SIG-M5 (cell line): ENCODE measurements around the gene KLF9.

Experiments used
- DNase-seq: peaks from one replicate; lab custom pipeline; 2025; lab: John Stamatoyannopoulos, UW

KLF9 gene

GRCh38 chr9:70413799-70414775, at the start of gene KLF9:
Gene KLF9, minus strand, starts transcription at chr9:70414657. Its CDS starts 1,294 bp downstream, at chr9:70413363.
- peak; percentile 89 for DNase-seq

DNA sequence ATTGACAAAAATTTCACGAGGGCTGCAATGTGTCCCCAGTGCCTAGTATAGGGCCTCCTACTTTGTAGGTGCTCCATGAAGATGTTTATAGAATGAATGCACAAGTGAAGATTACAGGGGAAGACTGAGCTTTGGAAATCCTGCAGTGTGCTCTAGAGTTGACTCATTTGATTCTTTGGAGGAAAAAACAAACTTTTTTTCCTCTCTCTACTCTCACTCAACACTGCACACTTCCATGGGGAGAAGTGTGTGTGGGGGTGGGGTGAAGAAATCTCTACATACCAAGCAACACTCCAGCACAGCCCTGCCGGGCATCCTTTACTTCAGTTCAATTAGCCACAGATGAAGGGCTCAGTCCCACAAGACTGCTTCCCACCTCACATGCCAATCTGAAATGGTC, 49.4 kb upstream of the KLF9 start:
- DNase-seq: no peak

DNA sequence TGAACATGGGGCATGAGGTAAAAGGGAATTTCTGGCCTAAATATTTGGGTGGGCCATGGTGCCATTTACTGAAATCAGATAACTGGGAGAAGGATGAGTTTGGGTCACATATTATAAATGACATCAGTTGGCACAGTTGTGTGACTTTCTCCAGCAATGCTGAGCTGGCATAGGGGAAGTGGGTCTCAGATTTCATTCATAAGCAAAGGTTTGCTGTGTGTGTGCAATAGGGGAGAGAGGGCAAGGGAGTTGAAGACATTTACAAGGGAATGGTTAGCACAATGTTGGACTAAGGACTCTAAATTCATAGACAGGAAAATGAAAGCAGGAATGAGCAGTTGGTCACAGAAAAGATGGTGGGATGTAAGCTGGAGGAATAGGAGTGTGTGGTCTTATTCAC, 47.8 kb upstream of the KLF9 start:
- DNase-seq: no peak

DNA sequence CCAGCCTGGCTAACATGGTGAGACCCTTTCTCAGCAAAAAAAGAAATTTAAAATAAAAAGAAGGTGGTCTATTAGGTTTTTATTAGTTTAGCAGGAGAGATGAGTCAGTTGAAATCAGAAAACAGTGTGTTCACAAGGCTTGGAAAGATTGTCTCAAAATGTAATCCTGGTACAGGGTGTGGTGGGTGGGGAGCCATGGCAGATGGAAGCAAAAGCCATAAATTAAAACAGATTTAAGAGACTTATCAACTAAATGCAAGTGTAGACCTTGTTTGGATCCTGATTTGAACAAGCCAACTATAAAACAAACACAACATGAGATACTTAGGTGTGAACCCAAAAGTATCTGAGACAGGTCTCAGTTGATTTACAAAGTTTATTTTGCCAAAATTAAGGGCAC, 42.8 kb upstream of the KLF9 start:
- no peak for DNase-seq

- no peak for DNase-seq
These were observed 41.7 kb upstream of the KLF9 start for GRCh38 chr9:70455993-70456704.

GRCh38 chr9:70452365-70452764, 37.9 kb upstream of the KLF9 start:
- DNase-seq: no peak

DNA sequence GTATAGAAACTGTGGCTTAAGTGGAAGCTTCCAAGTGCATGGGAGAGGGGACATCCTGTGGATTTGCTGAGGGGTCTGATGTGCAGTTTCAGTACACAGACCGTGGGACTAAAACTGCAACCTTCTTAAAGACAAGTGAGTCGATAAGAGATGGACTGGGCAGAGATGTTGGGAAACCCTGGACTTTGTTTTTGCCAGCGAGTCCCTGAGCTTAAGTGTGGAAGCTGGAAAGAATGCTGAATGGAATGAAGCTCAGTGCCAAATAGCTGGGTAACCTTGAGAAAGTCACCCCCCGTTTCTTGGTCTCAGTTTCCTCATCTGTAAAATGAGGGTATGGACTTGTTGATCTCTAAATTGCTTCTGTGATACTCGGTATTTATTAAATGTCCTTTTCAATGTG, 37.3 kb upstream of the KLF9 start:
- DNase-seq: no peak

- no peak for DNase-seq
These were observed 36.3 kb upstream of the KLF9 start for GRCh38 chr9:70450738-70451137.

GRCh38 chr9:70449461-70449860, 35.0 kb upstream of the KLF9 start:
- no peak for DNase-seq

DNA sequence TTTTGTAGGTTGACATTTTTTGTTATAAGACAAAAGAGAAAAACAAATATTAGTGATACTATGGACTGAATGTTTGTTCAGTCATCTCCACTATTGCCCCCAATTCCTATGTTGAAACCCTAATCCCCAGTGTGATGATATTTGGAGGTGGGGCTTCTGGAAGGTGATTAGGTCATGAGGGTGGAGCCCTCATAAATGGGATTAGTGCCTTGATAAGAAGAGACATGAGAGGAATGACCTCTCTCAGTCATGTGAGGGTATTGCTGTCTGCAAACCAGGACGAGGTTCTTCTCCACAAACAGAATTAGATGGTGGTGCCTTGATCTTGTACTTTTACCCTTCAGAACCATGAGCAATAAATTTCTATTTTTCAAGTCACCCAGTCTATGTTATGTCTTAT, 34.5 kb upstream of the KLF9 start:
- DNase-seq: no peak

DNA sequence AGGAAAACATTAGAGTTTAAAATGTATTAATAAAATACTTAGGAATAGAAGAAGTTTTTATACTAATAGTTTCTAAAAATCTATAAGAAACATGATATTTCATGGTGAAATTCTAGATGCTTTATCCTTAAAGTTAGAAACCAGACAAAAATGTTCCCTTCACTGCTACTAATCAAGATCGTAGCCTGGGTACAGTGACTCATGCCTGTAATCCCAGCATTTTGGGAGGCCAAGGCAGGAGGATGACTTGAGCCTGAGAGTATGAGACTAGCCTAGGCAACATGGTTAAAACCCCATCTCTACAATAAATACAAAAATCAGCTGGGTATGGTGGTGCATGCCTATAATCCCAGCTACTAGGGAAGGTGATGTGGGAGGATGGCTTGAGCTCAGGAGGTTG, 30.4 kb upstream of the KLF9 start:
- DNase-seq: no peak

- no peak for DNase-seq
These were observed 27.9 kb upstream of the KLF9 start for GRCh38 chr9:70442328-70442848.

GRCh38 chr9:70441622-70442021, 27.2 kb upstream of the KLF9 start:
- no peak for DNase-seq

DNA sequence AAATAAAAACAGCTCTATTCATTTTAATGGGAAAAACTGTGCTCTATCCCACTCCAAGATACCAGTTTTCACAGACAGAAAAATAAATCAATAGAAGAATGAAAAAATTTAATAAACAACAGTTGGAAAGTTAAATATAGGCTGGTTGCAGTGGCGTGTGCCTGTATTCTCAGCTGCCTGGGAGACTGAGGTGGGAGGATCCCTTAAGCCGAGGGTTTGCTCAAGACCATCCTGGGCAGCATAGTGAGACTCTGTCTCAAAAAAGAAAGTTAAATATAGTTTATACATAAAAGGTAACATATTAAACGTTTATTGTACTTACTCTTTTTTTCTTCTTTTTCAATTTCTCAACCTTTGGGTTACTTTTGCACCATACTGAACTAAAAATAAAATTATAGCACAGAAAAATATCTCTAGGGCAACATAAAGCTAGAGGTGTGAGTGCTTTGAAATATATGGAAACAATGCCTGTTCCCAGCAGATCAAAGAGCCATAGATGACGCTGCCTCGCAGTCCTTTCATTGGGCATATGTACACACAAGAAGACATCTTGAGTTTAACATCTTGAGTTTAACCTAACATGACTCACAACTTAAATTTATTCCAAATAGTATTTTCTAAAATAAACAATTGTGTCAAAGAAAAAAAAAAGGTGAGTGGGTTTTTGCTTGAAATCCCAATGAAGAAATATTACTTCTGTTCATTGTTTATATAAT, 25.7 kb upstream of the KLF9 start:
- no peak for DNase-seq

DNA sequence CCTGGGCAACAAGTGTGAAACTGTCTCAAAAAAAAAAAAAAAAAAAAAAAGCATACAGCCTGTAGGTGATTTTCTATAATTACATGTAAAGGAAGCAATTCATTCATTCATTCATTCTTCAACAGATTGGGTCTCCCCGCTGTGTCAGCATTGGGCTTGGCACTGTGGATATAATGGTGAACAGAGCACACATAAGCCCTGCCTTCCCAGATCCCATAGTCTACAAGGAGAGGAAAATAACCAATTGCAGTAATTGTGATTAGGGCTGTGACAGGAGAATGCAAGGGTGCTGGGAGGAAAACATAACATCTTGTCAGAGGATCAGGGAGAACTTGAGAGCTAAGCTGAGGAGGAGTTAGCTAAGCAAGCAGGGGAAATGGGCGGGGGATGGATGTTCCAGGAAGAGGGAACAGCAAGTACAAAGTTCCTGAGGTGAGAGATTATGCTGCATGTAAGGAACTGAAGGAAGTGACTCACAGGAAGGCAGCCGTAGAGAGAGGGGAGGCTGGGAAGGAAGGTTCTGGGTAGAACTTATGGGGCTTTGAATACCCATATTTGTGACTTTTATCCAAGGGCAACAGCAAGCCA, 24.0 kb upstream of the KLF9 start:
- DNase-seq: no peak

GRCh38 chr9:70435948-70436347, 21.5 kb upstream of the KLF9 start:
- DNase-seq: no peak

- no peak for DNase-seq
These were observed 15.4 kb upstream of the KLF9 start for GRCh38 chr9:70429899-70430298.

DNA sequence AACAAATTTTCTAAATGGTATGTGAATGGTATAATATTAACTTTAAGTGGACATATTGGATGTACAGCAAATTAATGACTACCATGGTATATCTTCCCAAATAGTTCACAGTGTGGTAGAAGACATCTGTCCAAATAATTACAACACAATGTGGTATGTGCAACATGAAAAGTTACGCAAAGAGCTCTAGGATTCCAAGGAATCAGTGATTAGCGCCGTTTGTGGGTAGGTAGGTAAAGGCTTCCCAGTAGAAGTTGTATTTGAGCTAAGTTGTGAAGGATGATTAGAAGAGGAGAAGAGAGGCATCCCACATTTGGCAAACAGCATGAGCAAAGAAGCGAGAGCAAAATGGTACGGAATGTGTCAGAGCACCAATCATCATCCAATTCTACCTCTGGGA, 14.3 kb upstream of the KLF9 start:
- no peak for DNase-seq

DNA sequence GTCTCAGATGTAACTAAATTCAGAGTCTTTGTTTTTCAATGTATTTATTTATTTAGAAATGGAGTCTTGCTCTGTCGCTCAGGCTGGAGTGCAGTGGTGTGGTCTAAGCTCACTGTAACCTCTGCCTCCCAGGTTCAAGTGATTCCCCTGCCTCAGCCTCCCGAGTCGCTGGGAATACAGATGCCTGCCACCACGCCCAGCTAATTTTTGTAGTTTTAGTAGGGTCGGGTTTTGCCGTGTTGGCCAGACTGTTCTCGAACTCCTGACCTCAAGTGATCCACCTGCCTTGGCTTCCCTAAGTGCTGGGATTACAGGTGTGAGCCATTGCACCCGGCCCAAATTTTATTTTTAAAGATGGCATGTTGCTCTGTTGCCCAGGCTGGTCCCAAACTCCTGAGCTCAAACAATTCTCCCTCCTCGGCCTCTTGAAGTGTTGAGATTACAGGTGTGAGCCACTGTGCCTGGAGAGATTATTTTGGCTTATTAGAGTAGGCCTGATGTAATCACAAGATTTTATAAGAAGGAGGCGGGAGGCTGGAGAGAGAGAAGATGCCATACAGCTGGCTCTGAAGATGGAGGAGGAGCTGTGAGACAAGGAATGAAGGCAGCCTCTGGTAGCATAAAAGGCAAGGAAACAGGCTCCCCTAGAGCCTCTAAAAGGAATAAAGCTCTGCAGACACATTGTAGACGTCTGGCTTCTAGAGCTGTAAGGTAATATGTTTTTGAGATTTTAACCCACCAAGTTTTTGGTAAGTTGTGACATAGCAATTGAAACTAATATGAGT, 12.9 kb upstream of the KLF9 start:
- no peak for DNase-seq

- DNase-seq: no peak
These were observed 10.7 kb upstream of the KLF9 start for GRCh38 chr9:70425192-70425591.

- DNase-seq: no peak
These were observed 8.1 kb upstream of the KLF9 start for GRCh38 chr9:70422371-70423043.
